NB4 (cell line): ENCODE data around the gene VCAM1.

ENCODE experiments used
- MYC ChIP-seq: IDR thresholded peaks from 2 replicates; pipeline ENCODE4 v1.6.1; 2011; ENCODE audit warnings: low read depth, low read length
- POLR2A ChIP-seq: IDR thresholded peaks from 2 replicates; pipeline ENCODE4 v1.6.1; 2011; ENCODE audit warnings: mild to moderate bottlenecking; ENCODE audit not compliant: insufficient read length; ENCODE audit errors: extremely low read depth
- TF ChIP-seq, protein P1 (sequence below): IDR thresholded peaks from one replicate; pipeline ENCODE4 v1.5.1; 2012; ENCODE audit warnings: low read depth, low read length
- TF ChIP-seq, protein P2 (sequence below): IDR thresholded peaks from 2 replicates; pipeline ENCODE4 v1.6.1; 2011; ENCODE audit warnings: low read depth, low read length

DNA sequence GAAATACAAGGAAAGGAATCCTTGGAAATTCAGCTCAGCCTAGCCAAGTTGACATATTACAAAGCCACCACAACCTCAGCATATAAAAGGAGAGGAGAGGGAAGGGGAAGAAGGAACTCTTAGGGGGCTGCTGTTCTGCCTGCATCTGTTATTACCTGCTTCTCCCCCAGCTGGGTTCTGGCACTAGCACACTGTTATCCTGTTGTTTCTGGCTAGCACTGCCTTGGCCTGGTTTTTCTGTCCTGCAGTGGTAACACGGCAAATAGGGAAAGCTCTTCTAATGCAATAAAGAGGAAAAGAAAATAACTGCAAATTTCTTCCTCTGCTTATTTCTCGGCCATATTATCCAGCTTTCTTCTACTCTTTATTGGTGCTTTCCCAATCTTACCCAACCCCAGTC lies 16.5 kb upstream of the VCAM1 start:
- TF ChIP-seq, protein P1, sequence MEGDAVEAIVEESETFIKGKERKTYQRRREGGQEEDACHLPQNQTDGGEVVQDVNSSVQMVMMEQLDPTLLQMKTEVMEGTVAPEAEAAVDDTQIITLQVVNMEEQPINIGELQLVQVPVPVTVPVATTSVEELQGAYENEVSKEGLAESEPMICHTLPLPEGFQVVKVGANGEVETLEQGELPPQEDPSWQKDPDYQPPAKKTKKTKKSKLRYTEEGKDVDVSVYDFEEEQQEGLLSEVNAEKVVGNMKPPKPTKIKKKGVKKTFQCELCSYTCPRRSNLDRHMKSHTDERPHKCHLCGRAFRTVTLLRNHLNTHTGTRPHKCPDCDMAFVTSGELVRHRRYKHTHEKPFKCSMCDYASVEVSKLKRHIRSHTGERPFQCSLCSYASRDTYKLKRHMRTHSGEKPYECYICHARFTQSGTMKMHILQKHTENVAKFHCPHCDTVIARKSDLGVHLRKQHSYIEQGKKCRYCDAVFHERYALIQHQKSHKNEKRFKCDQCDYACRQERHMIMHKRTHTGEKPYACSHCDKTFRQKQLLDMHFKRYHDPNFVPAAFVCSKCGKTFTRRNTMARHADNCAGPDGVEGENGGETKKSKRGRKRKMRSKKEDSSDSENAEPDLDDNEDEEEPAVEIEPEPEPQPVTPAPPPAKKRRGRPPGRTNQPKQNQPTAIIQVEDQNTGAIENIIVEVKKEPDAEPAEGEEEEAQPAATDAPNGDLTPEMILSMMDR, result no peak
- TF ChIP-seq POLR2A, result no peak
- TF ChIP-seq, protein P2, sequence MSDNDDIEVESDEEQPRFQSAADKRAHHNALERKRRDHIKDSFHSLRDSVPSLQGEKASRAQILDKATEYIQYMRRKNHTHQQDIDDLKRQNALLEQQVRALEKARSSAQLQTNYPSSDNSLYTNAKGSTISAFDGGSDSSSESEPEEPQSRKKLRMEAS, result no peak
- TF ChIP-seq MYC, result no peak
